ENCODE measurements around the gene RAI2.
"Not testable (repeated sequence)": the region's sequence is repeated elsewhere in the genome, so short reads cannot be mapped to it uniquely, and the experiment has no call there.

The RAI2 gene

DNA sequence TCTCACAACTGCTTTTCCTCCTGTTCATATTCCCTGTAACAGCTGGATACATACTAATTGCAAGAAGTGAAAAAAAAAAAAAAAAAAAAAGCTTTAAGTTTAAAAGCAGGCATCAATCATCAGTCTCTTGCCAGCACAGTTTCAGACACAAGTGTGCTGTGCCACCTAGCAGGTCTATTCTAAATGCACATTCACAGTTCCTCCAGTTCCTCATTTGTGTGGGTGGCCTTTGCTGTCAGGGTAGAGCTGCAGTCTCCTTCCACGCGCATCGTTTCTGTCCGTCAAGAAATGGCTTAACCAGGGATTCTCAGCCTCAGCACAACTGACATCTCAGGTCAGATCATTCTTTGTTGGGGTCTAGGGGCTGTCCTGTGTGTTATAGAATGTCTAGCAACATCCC, 62.2 kb downstream of the RAI2 start:
- peaks cover 19% of the 10 kb centered on the region for H3K27me3 Mint-ChIP-seq (ENCODE audit: low read depth)
- H3K9me3 Mint-ChIP-seq, result no peaks in the 10 kb centered on the region
- no peak overlapping the region for H3K27ac Mint-ChIP-seq
- H3K4me3 Mint-ChIP-seq, result no peak overlapping the region
- TF ChIP-seq, protein P1, sequence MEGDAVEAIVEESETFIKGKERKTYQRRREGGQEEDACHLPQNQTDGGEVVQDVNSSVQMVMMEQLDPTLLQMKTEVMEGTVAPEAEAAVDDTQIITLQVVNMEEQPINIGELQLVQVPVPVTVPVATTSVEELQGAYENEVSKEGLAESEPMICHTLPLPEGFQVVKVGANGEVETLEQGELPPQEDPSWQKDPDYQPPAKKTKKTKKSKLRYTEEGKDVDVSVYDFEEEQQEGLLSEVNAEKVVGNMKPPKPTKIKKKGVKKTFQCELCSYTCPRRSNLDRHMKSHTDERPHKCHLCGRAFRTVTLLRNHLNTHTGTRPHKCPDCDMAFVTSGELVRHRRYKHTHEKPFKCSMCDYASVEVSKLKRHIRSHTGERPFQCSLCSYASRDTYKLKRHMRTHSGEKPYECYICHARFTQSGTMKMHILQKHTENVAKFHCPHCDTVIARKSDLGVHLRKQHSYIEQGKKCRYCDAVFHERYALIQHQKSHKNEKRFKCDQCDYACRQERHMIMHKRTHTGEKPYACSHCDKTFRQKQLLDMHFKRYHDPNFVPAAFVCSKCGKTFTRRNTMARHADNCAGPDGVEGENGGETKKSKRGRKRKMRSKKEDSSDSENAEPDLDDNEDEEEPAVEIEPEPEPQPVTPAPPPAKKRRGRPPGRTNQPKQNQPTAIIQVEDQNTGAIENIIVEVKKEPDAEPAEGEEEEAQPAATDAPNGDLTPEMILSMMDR (IDR thresholded peaks at IDR 0.05; ENCODE audit: unreplicated experiment in 3 of 3), result no peak
- H3K36me3 Mint-ChIP-seq (ENCODE audit: low read depth), result no peaks in the 10 kb centered on the region
- H3K4me1 Mint-ChIP-seq, result peaks cover 7% of the 10 kb centered on the region

DNA sequence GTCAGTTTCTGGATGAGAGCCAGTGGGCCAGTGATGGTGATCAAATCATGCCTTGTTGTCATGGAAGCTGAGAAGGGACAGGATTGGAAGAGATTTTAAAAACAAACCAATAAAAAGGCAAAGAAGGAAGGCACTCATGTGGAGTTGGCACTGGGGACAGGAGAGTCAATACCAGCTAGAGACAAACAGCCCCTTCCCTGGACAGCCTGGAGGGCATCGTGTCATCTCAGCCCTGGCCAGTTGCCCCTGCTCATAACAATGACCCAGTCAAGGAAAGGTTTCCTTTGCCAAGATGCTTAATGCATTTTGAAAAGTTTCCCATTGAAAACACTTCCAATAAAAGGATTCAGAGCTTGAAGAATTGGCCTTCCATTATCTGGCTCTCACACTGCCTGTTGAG, 68.3 kb downstream of the RAI2 start:
- Mint-ChIP-seq H3K36me3 (ENCODE audit: low read depth) (no peaks in the 10 kb centered on the region), H3K4me1 (peaks cover 7% of the 10 kb centered on the region), H3K27ac (no peak overlapping the region), H3K27me3 (ENCODE audit: low read depth) (peaks cover 12% of the 10 kb centered on the region), H3K9me3 (peaks cover 4% of the 10 kb centered on the region), H3K4me3 (no peak overlapping the region)
- TF ChIP-seq, protein P1 (IDR thresholded peaks at IDR 0.05; ENCODE audit: unreplicated experiment in 3 of 3), result no peak

DNA sequence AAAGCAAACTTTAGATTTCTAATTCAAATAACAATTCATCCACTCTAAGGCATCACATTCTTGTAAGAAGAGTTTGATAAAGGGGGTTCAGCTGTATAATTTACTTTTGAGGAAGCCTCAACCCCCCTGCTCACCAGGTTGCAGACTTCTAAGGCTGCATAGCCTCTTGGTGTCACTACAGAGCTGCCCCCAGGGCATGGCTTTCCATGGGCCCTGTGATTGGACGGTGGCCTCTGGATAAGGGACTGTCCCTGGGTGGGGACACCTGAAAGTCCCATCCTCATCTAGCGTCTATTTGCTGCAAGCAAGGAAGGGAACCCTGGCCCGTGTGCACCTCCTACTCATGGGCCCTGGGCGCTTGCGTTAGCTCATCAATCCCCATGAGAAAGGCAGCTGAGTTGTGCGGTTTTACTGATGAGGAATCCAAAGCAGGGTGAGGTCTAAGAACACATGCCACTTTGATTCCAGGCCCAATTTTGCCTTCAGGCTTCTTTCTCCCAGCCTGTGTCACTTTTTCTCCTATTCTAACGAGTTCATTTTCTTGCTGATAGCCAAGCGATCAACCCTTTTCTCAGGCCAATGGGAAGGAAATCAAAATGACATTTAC, 72.0 kb downstream of the RAI2 start:
- peaks cover 3% of the 10 kb centered on the region for H3K27me3 Mint-ChIP-seq (ENCODE audit: low read depth)
- TF ChIP-seq, protein P1 (IDR thresholded peaks at IDR 0.05; ENCODE audit: unreplicated experiment in 3 of 3), result no peak
- H3K9me3 Mint-ChIP-seq, result peaks cover 10% of the 10 kb centered on the region
- no peaks in the 10 kb centered on the region for H3K36me3 Mint-ChIP-seq (ENCODE audit: low read depth)
- H3K4me1 Mint-ChIP-seq, result peaks cover 7% of the 10 kb centered on the region
- no peak overlapping the region for H3K27ac Mint-ChIP-seq
- no peak overlapping the region for H3K4me3 Mint-ChIP-seq

DNA sequence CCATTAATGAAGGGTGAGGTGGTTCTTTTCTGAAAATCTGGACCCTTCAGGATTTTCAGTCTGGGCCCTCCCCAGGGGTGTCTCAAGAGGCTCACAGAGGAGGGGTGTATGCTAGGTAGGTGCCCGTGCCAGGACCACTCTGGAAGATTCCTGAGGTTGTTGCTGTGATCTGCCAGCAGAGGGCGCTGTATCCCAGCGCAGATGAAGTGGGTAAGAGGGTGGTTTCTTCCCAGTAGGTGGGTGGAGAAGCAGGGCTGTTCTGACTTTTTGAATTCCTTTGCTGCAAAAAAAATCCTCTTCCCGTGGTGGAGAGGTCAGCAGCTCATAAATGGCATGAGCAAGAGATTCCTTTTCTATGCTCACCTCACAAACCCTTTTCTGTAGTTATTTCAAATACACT, 72.7 kb downstream of the RAI2 start:
- TF ChIP-seq, protein P1 (IDR thresholded peaks at IDR 0.05; ENCODE audit: unreplicated experiment in 3 of 3), result peak; percentile 63 to 66 (median 64)
- peaks cover 3% of the 10 kb centered on the region for H3K27me3 Mint-ChIP-seq (ENCODE audit: low read depth)
- peaks cover 7% of the 10 kb centered on the region for H3K4me1 Mint-ChIP-seq
- H3K27ac Mint-ChIP-seq, result no peak overlapping the region
- H3K4me3 Mint-ChIP-seq, result peak overlapping the region in 1 of 3 experiments; percentile 14
- peaks cover 10% of the 10 kb centered on the region for H3K9me3 Mint-ChIP-seq
- no peaks in the 10 kb centered on the region for H3K36me3 Mint-ChIP-seq (ENCODE audit: low read depth)

DNA sequence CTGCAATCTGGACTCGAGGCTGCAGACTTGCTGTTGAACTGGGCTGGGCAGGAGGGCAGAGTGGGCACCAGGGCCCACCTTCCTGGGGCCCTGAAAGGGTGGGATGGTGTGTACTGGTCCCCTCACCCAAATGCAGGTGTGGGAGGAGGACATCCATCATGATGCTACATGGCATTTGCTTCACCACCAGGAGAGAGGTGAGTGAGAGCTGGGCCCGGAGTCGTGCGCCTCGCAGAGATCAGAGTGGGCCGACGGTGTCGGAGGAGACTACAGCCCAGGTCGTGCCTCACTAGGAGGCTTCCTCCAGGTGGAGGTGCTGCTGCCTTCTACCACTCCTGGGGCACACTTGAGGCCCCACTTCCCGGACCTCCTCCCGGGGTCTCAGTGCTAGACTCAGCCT, 73.5 kb downstream of the RAI2 start:
- Mint-ChIP-seq H3K9me3 (peaks cover 10% of the 10 kb centered on the region), H3K27ac (no peak overlapping the region), H3K4me1 (peaks cover 7% of the 10 kb centered on the region), H3K27me3 (ENCODE audit: low read depth) (peaks cover 3% of the 10 kb centered on the region), H3K4me3 (no peak overlapping the region), H3K36me3 (ENCODE audit: low read depth) (no peaks in the 10 kb centered on the region)
- TF ChIP-seq, protein P1 (IDR thresholded peaks at IDR 0.05; ENCODE audit: unreplicated experiment in 3 of 3), result no peak

DNA sequence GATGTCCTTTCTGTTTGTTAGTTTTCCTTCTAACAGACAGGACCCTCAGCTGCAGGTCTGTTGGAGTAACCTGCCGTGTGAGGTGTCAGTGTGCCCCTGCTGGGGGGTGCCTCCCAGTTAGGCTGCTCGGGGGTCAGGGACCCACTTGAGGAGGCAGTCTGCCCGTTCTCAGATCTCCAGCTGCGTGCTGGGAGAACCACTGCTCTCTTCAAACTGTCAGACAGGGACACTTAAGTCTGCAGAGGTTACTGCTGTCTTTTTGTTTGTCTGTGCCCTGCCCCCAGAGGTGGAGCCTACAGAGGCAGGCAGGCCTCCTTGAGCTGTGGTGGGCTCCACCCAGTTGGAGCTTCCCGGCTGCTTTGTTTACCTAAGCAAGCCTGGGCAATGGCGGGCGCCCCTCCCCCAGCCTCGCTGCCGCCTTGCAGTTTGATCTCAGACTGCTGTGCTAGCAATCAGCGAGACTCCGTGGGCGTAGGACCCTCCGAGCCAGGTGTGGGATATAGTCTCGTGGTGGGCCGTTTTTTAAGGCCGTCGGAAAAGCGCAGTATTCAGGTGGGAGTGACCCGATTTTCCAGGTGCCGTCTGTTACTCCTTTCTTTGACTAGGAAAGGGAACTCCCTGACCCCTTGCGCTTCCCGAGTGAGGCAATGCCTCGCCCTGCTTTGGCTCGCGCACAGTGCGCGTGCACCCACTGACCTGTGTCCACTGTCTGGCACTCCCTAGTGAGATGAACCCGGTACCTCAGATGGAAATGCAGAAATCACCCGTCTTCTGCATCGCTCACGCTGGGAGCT, 74.3 kb downstream of the RAI2 start:
- not testable (repeated sequence) for H3K27me3 Mint-ChIP-seq (ENCODE audit: low read depth); H3K9me3 Mint-ChIP-seq; H3K4me1 Mint-ChIP-seq; H3K36me3 Mint-ChIP-seq (ENCODE audit: low read depth)
- peak overlapping the region in 2 of 3 experiments; percentile 59 to 63 for H3K27ac Mint-ChIP-seq
- peak overlapping the region; percentile 58 to 72 (median 72) for H3K4me3 Mint-ChIP-seq

Measured in nephron (organoid).